Central memory CD8-positive, alpha-beta T cell (primary cell): Measurements from ENCODE around the gene SGF29.
"Not testable (repeated sequence)": the region's sequence is repeated elsewhere in the genome, so short reads cannot be mapped to it uniquely, and the experiment has no call there.

Experiments
- ATAC-seq: fragments of 150-1000 bp; cut with Tn5 transposase; replicated peaks from 2 replicates; pipeline ENCODE4 v1.10.0; 2022; ENCODE audit warnings: mild to moderate bottlenecking, moderate FRiP score, moderate number of reproducible peaks; ENCODE audit not compliant: poor library complexity, severe bottlenecking; ENCODE audit errors: extremely low read depth
- DNase-seq, 2 donors: peaks; one replicate each; pipeline ENCODE4 v3.0.0; 2021; ENCODE audit warnings: low spot score in 2 of 2
- H3K27ac Mint-ChIP-seq: one replicate; pipeline ENCODE4 v1.8.0; 2022; ENCODE audit warnings: low read depth, mild to moderate bottlenecking, moderate library complexity, mixed read lengths
- H3K27me3 Mint-ChIP-seq: one replicate; pipeline ENCODE4 v1.8.0; 2022; ENCODE audit warnings: mixed read lengths
- H3K36me3 Mint-ChIP-seq: one replicate; pipeline ENCODE4 v1.8.0; 2022; ENCODE audit warnings: mild to moderate bottlenecking, moderate library complexity, mixed read lengths; ENCODE audit not compliant: insufficient read depth
- H3K4me1 Mint-ChIP-seq: one replicate; pipeline ENCODE4 v1.8.0; 2022; ENCODE audit warnings: mixed read lengths
- H3K4me3 Mint-ChIP-seq: one replicate; pipeline ENCODE4 v1.8.0; 2022; ENCODE audit warnings: mild to moderate bottlenecking, moderate library complexity, mixed read lengths
- H3K9me3 Mint-ChIP-seq: one replicate; pipeline ENCODE4 v1.8.0; 2022; ENCODE audit warnings: mixed read lengths

Gene SGF29

GRCh38 chr16:28596115-28596630 is 42.5 kb downstream of the SGF29 start:
- no peak overlapping the region for H3K27ac Mint-ChIP-seq

GRCh38 chr16:28596840-28597691 is 43.3 kb downstream of the SGF29 start, which contains the start of gene SULT1A2:
Gene SULT1A2, minus strand, starts transcription at chr16:28597050. Its CDS starts 1,120 bp downstream, at chr16:28595930.
- Mint-ChIP-seq H3K27me3 (no peaks in the 10 kb centered on the region), H3K4me1 (no peaks in the 10 kb centered on the region), H3K4me3 (no peak within 1 kb of the TSS), H3K36me3 (no peaks in the 10 kb centered on the region), H3K27ac (no peak within 1 kb of the TSS), H3K9me3 (no peaks in the 10 kb centered on the region)
- DNase-seq = no peak
- ATAC-seq = no peak

More at GRCh38 chr16:28596115-28596630, 42.5 kb downstream of the SGF29 start:
- Mint-ChIP-seq H3K9me3 (no peaks in the 10 kb centered on the region), H3K4me3 (no peak overlapping the region), H3K27me3 (no peaks in the 10 kb centered on the region), H3K4me1 (no peaks in the 10 kb centered on the region), H3K36me3 (peaks cover 3% of the 10 kb centered on the region)
- no peak for DNase-seq
- no peak for ATAC-seq

- ATAC-seq = no peak
- Mint-ChIP-seq H3K27ac (no peak overlapping the region), H3K4me1 (no peaks in the 10 kb centered on the region), H3K36me3 (no peaks in the 10 kb centered on the region), H3K9me3 (no peaks in the 10 kb centered on the region), H3K27me3 (no peaks in the 10 kb centered on the region), H3K4me3 (no peak overlapping the region)
- DNase-seq = no peak
These were observed 44.1 kb downstream of the SGF29 start for GRCh38 chr16:28597692-28598261.

GRCh38 chr16:28599377-28600285 is 45.9 kb downstream of the SGF29 start:
- not testable (repeated sequence) for H3K4me3 Mint-ChIP-seq, DNase-seq, H3K9me3 Mint-ChIP-seq, H3K36me3 Mint-ChIP-seq, H3K27ac Mint-ChIP-seq, H3K4me1 Mint-ChIP-seq, H3K27me3 Mint-ChIP-seq
- peak; percentile 98 for ATAC-seq

- not testable (repeated sequence) for H3K4me1 Mint-ChIP-seq, H3K27ac Mint-ChIP-seq, H3K36me3 Mint-ChIP-seq, H3K9me3 Mint-ChIP-seq, H3K27me3 Mint-ChIP-seq, ATAC-seq, DNase-seq, H3K4me3 Mint-ChIP-seq
These were observed 47.2 kb downstream of the SGF29 start for GRCh38 chr16:28600965-28601364.

- H3K36me3 Mint-ChIP-seq, H3K4me3 Mint-ChIP-seq, H3K4me1 Mint-ChIP-seq: not testable (repeated sequence)
These were observed 47.9 kb downstream of the SGF29 start for GRCh38 chr16:28601589-28601988.

GRCh38 chr16:28602062-28602461 is 48.3 kb downstream of the SGF29 start:
- H3K4me3 Mint-ChIP-seq, DNase-seq, H3K9me3 Mint-ChIP-seq, H3K36me3 Mint-ChIP-seq, ATAC-seq, H3K27ac Mint-ChIP-seq, H3K4me1 Mint-ChIP-seq, H3K27me3 Mint-ChIP-seq: not testable (repeated sequence)

More at GRCh38 chr16:28601589-28601988, 47.9 kb downstream of the SGF29 start:
- not testable (repeated sequence) for H3K27ac Mint-ChIP-seq, ATAC-seq, H3K9me3 Mint-ChIP-seq, DNase-seq, H3K27me3 Mint-ChIP-seq

- no peak overlapping the region for H3K4me3 Mint-ChIP-seq
- no peaks in the 10 kb centered on the region for H3K36me3 Mint-ChIP-seq
- H3K9me3 Mint-ChIP-seq = no peaks in the 10 kb centered on the region
- H3K27me3 Mint-ChIP-seq = no peaks in the 10 kb centered on the region
- DNase-seq (no peak), ATAC-seq (no peak)
- no peaks in the 10 kb centered on the region for H3K4me1 Mint-ChIP-seq
- H3K27ac Mint-ChIP-seq = no peak overlapping the region
These were observed 48.8 kb downstream of the SGF29 start for GRCh38 chr16:28602529-28602928.

GRCh38 chr16:28603381-28604185 is 49.9 kb downstream of the SGF29 start:
- no peak overlapping the region for H3K4me3 Mint-ChIP-seq
- no peaks in the 10 kb centered on the region for H3K9me3 Mint-ChIP-seq
- DNase-seq (no peak), ATAC-seq (no peak)
- H3K27ac Mint-ChIP-seq = no peak overlapping the region
- H3K4me1 Mint-ChIP-seq = no peaks in the 10 kb centered on the region
- H3K36me3 Mint-ChIP-seq = no peaks in the 10 kb centered on the region
- H3K27me3 Mint-ChIP-seq = no peaks in the 10 kb centered on the region

- Mint-ChIP-seq H3K9me3 (no peaks in the 10 kb centered on the region), H3K27ac (no peak overlapping the region), H3K4me3 (no peak overlapping the region), H3K27me3 (no peaks in the 10 kb centered on the region), H3K36me3 (no peaks in the 10 kb centered on the region), H3K4me1 (no peaks in the 10 kb centered on the region)
- ATAC-seq (no peak), DNase-seq (no peak)
These were observed 50.5 kb downstream of the SGF29 start for GRCh38 chr16:28604186-28604565.

GRCh38 chr16:28606291-28607115 is 52.8 kb downstream of the SGF29 start:
- Mint-ChIP-seq H3K36me3 (no peaks in the 10 kb centered on the region), H3K27ac (no peak overlapping the region)

More at GRCh38 chr16:28606291-28607115, 52.8 kb downstream of the SGF29 start:
- DNase-seq (no peak), ATAC-seq (no peak)
- Mint-ChIP-seq H3K27me3 (no peaks in the 10 kb centered on the region), H3K4me3 (no peak overlapping the region), H3K9me3 (no peaks in the 10 kb centered on the region), H3K4me1 (peaks cover 10% of the 10 kb centered on the region)
